OCI-M2 (cell line): Measurements from ENCODE around the gene COL3A1.

Experiments used
- DNase-seq: peaks from one replicate; lab custom pipeline; 2025; ENCODE audit not compliant: unreplicated experiment; lab: John Stamatoyannopoulos, UW

Gene COL3A1

GRCh38 chr2:188974164-188974563 lies at the start of gene COL3A1:
COL3A1 (plus strand) TSS chr2:188974373; CDS start chr2:188974490, 117 bp downstream.
- no peak for DNase-seq

GRCh38 chr2:188928643-188929042 lies 45.5 kb upstream of the COL3A1 start:
- DNase-seq = no peak

GRCh38 chr2:188931361-188931760 lies 42.8 kb upstream of the COL3A1 start:
- no peak for DNase-seq

- no peak for DNase-seq
These were observed 36.6 kb upstream of the COL3A1 start for GRCh38 chr2:188937228-188938220.

GRCh38 chr2:188940171-188940570 lies 34.0 kb upstream of the COL3A1 start:
- DNase-seq = no peak

GRCh38 chr2:188944442-188944841 lies 29.7 kb upstream of the COL3A1 start:
- DNase-seq = no peak

- no peak for DNase-seq
These were observed 24.9 kb upstream of the COL3A1 start for GRCh38 chr2:188949046-188949818.

- no peak for DNase-seq
These were observed 21.3 kb upstream of the COL3A1 start for GRCh38 chr2:188952901-188953300.

GRCh38 chr2:188956290-188956689 lies 17.9 kb upstream of the COL3A1 start:
- DNase-seq = no peak

GRCh38 chr2:188956961-188957360 lies 17.2 kb upstream of the COL3A1 start:
- no peak for DNase-seq

GRCh38 chr2:188957646-188958045 lies 16.5 kb upstream of the COL3A1 start:
- DNase-seq = no peak

GRCh38 chr2:188963741-188964140 lies 10.4 kb upstream of the COL3A1 start:
- no peak for DNase-seq

- no peak for DNase-seq
These were observed 9.1 kb upstream of the COL3A1 start for GRCh38 chr2:188964976-188965546.

- DNase-seq = no peak
These were observed 8.6 kb upstream of the COL3A1 start for GRCh38 chr2:188965563-188965962.

- DNase-seq = no peak
These were observed 8.0 kb upstream of the COL3A1 start for GRCh38 chr2:188966079-188966571.

- DNase-seq = no peak
These were observed 7.3 kb upstream of the COL3A1 start for GRCh38 chr2:188966728-188967440.

GRCh38 chr2:188969236-188969635 lies 4.9 kb upstream of the COL3A1 start:
- no peak for DNase-seq

GRCh38 chr2:188969651-188970050 lies 4.5 kb upstream of the COL3A1 start:
- no peak for DNase-seq

GRCh38 chr2:188970211-188970610 lies 4.0 kb upstream of the COL3A1 start:
- DNase-seq = no peak

- no peak for DNase-seq
These were observed 2.7 kb upstream of the COL3A1 start for GRCh38 chr2:188971432-188971861.

GRCh38 chr2:188973641-188974040 lies 532 bp upstream of the COL3A1 start:
- no peak for DNase-seq
